ENCODE data around the gene DLGAP1. TPM values are rescaled to one million over a fixed set of nuclear protein-coding genes. Genes with fewer than 3 reads are reported as not detected.

Gene DLGAP1
- total RNA-seq, 3 donors from 2014 or later (not counting 1 experiment from before 2014, with no cell fraction given): not detected

DNA sequence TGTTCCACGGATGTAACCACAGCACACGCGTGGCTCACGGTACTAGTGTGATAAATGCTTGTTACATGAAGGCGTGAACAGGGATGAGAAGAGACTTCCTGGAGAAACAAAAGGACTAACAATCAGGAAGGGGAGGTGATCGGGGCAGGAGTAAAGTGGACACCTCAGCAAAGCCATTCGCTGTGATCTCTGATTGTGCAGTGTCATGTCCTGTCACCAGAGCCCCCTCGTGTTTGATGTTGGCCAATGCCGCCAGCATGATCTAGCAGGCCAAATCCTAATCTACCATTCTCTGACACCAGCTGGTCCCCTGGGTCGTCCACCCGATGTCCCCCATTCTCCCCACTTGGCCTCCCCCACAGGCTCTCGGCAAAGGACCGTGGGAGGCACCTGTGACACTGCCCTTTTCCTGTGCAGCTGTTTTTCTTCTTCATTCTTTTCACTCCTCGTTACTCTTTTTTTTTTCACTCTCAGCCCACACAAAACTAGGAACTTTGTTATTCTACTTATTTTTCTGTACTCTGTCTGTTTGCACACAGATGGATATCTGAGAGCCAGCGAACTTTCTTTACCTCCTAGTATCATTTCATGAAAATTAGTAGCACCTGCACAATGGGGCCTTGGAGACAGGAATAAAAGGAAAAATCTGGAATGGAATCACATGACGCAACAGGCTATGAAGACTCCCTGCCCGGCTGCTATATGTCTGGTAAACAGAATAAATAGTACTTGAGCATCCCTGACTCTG lies 858.3 kb downstream of the DLGAP1 start:
- Histone ChIP-seq H3K36me3 (ENCODE audit: control insufficient read depth, insufficient read depth, low read length) (peaks cover 8% of the 10 kb centered on the region), H3K27ac (ENCODE audit: low read length) (peak overlapping the region; percentile 97), H3K4me1 (ENCODE audit: control insufficient read depth, insufficient read depth, low read length) (peaks cover 48% of the 10 kb centered on the region), H3K9me3 (ENCODE audit: control insufficient read depth, insufficient read depth, low read length) (no peaks in the 10 kb centered on the region), H3K27me3 (ENCODE audit: control insufficient read depth, insufficient read depth, low read length) (no peaks in the 10 kb centered on the region), H3K4me3 (ENCODE audit: low read length) (peak overlapping the region; percentile 1)
- ATAC-seq: peak; percentile 19 to 38 (median 24)
- WGBS (ENCODE audit: insufficient coverage): 22% methylated on average over 17 of the region's 17 CpGs
- TF ChIP-seq CTCF (IDR thresholded peaks at IDR 0.05): no peak
- H3K36me3 Mint-ChIP-seq: no peaks in the 10 kb centered on the region
- H3K27me3 Mint-ChIP-seq (ENCODE audit: low read depth in 2 of 2): no peaks in the 10 kb centered on the region
- peak overlapping the region; percentile 93 for H3K4me3 Mint-ChIP-seq
- H3K27ac Mint-ChIP-seq: peak overlapping the region; percentile 99
- DNase-seq: peak; percentile 52 to 72
- no peaks in the 10 kb centered on the region for H3K9me3 Mint-ChIP-seq
- intact Hi-C loops (cut with micrococcal nuclease): no loop called here
- peaks cover 47% of the 10 kb centered on the region in 2 donors for H3K4me1 Mint-ChIP-seq

GRCh38 chr18:3596324-3596636 lies 858.8 kb downstream of the DLGAP1 start:
- DNase-seq: no peak
- WGBS (ENCODE audit: insufficient coverage): 59% methylated on average over 3 of the region's 3 CpGs
- TF ChIP-seq CTCF (IDR thresholded peaks at IDR 0.05): no peak
- Histone ChIP-seq H3K9me3 (ENCODE audit: control insufficient read depth, insufficient read depth, low read length) (no peaks in the 10 kb centered on the region), H3K27me3 (ENCODE audit: control insufficient read depth, insufficient read depth, low read length) (no peaks in the 10 kb centered on the region), H3K4me3 (ENCODE audit: low read length) (peak overlapping the region; percentile 1), H3K36me3 (ENCODE audit: control insufficient read depth, insufficient read depth, low read length) (peaks cover 8% of the 10 kb centered on the region), H3K4me1 (ENCODE audit: control insufficient read depth, insufficient read depth, low read length) (peaks cover 47% of the 10 kb centered on the region), H3K27ac (ENCODE audit: low read length) (peak overlapping the region; percentile 97)
- Mint-ChIP-seq H3K4me3 (peak overlapping the region; percentile 93), H3K9me3 (no peaks in the 10 kb centered on the region), H3K4me1 (peaks cover 47% of the 10 kb centered on the region in 2 donors), H3K27ac (peak overlapping the region; percentile 99), H3K27me3 (ENCODE audit: low read depth in 2 of 2) (no peaks in the 10 kb centered on the region), H3K36me3 (no peaks in the 10 kb centered on the region)
- no peak for ATAC-seq
- intact Hi-C loops (cut with micrococcal nuclease): no loop called here

DNA sequence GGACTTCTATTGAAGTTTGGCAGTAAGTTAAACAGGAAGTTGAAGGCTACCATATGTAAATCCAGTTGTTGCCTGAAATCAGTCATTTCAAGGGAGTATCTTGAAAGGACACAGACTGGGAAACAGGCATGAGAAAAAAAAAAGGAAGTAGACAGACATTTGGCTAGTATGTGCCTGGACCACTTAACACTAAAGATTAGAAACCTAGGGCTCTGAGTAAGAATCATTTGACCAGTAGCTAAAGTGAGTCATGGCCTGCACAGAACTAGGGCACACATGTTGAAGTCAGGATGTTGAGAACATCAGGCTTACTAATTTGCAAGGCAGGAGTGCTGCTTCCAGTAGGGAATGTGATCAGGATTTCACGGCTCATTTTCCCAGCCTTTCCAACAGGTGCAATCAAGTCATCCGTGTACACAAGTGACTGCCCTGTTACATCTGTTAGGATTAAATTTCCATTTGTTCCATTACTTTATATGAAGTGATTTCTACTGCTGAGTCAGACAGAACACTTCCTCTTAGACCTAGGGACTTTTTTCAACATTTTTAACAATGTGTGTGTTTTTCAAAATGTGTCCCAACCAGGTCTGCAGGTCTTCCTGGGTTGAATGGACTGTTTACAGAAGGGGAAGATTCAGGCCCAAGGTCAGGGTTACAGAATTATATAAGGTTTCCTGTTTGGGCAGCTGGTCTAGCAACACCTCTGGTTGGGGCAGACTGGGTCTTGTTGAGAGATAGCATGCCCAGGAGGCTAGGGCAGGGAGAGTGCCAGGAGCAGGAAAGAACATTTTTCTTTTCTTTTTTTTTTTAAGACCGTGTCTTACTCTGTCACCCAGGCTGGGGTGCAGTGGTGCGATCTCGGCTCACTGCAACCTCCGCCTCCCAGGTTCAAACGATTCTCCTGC lies 859.5 kb downstream of the DLGAP1 start:
- TF ChIP-seq CTCF (IDR thresholded peaks at IDR 0.05): no peak
- Histone ChIP-seq H3K36me3 (ENCODE audit: control insufficient read depth, insufficient read depth, low read length) (peaks cover 8% of the 10 kb centered on the region), H3K4me3 (ENCODE audit: low read length) (peak overlapping the region; percentile 53), H3K27ac (ENCODE audit: low read length) (peak overlapping the region; percentile 97), H3K4me1 (ENCODE audit: control insufficient read depth, insufficient read depth, low read length) (peaks cover 47% of the 10 kb centered on the region), H3K9me3 (ENCODE audit: control insufficient read depth, insufficient read depth, low read length) (no peaks in the 10 kb centered on the region), H3K27me3 (ENCODE audit: control insufficient read depth, insufficient read depth, low read length) (no peaks in the 10 kb centered on the region)
- WGBS (ENCODE audit: insufficient coverage): 34% methylated on average over 7 of the region's 7 CpGs
- Mint-ChIP-seq H3K4me1 (peaks cover 47% of the 10 kb centered on the region in 2 donors), H3K9me3 (no peaks in the 10 kb centered on the region), H3K27ac (peak overlapping the region; percentile 99), H3K4me3 (peak overlapping the region; percentile 93), H3K36me3 (no peaks in the 10 kb centered on the region), H3K27me3 (ENCODE audit: low read depth in 2 of 2) (no peaks in the 10 kb centered on the region)
- peak; percentile 6 to 37 (median 36) for ATAC-seq
- DNase-seq: peak; percentile 35 to 63
- intact Hi-C loops (cut with micrococcal nuclease): loop anchor here (1.0 to 2.0 kb wide), 3 partner anchors 83 to 348 kb away; partner anchors contain the start of gene MYL12A
